Measurements from ENCODE around the gene ALG10.

DNA sequence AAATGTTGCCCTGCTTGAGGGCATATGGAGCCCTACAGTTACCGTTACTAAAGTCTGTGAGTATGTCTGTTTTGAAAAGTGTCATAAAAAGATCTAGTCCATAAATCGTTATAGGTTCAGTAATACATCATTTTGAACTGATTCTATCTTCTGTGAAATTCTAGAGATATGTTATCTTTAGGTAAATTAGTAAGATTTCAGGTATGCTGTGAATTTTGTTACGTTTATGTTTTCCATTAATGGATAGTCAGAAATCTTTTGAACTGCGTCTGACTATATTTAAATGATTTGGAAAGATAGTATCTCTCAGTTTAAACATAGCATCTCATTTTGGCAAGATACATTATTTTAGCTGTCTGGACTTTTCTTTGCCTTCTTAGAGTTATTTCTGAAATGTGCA is 8.3 kb downstream of the ALG10 start:
- TF ChIP-seq CTCF (conservative IDR thresholded peaks at IDR 0.05; ENCODE audit: low read depth in 2 of 2) (no peak), EZH2 (IDR thresholded peaks at IDR 0.05; ENCODE audit: low read depth, unreplicated experiment) (no peak)
- TF ChIP-seq, protein P1, sequence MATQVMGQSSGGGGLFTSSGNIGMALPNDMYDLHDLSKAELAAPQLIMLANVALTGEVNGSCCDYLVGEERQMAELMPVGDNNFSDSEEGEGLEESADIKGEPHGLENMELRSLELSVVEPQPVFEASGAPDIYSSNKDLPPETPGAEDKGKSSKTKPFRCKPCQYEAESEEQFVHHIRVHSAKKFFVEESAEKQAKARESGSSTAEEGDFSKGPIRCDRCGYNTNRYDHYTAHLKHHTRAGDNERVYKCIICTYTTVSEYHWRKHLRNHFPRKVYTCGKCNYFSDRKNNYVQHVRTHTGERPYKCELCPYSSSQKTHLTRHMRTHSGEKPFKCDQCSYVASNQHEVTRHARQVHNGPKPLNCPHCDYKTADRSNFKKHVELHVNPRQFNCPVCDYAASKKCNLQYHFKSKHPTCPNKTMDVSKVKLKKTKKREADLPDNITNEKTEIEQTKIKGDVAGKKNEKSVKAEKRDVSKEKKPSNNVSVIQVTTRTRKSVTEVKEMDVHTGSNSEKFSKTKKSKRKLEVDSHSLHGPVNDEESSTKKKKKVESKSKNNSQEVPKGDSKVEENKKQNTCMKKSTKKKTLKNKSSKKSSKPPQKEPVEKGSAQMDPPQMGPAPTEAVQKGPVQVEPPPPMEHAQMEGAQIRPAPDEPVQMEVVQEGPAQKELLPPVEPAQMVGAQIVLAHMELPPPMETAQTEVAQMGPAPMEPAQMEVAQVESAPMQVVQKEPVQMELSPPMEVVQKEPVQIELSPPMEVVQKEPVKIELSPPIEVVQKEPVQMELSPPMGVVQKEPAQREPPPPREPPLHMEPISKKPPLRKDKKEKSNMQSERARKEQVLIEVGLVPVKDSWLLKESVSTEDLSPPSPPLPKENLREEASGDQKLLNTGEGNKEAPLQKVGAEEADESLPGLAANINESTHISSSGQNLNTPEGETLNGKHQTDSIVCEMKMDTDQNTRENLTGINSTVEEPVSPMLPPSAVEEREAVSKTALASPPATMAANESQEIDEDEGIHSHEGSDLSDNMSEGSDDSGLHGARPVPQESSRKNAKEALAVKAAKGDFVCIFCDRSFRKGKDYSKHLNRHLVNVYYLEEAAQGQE (IDR thresholded peaks at IDR 0.05; ENCODE audit: unreplicated experiment): no peak
